K562 (cell line): ENCODE measurements around the gene INSYN2B. TPM values are rescaled to one million over a fixed set of nuclear protein-coding genes. Genes with fewer than 3 reads are reported as not detected.

ENCODE experiments used
- CBX8 ChIP-seq: fragments of 200-600 bp; sonication (generic); IDR thresholded peaks from 2 replicates; pipeline ENCODE4 v1.6.1; 2012; ENCODE audit warnings: borderline replicate concordance, mixed run types, low read depth, mild to moderate bottlenecking, moderate library complexity, mixed read lengths, low read length, control low read depth, inconsistent platforms; ENCODE audit not compliant: poor library complexity, severe bottlenecking; ENCODE audit errors: extremely low read depth
- TOE1 ChIP-seq, 2 experiments: fragments of 450-650 bp in 1 of 2; sonication (generic) in 1 of 2; formaldehyde crosslinking in 1 of 2; IDR thresholded peaks; 2 replicates each; pipeline versions ENCODE4 v1.7.1 to v1.8.0; 2016 to 2022; ENCODE audit warnings: borderline replicate concordance in 2 of 2, mild to moderate bottlenecking in 2 of 2, antibody characterized with exemption in 1 of 2, inconsistent platforms in 1 of 2, low read depth in 1 of 2, missing genetic modification reagents in 1 of 2, moderate library complexity in 1 of 2
- polyA plus RNA-seq, 8 experiments: library from polyadenylated mRNA; depleted of rRNA in 4 of 8; stranded (reverse) in 5 of 8; unstranded in 3 of 8; fragments of >200 nt; fragmentation: Nextera tagmentation in 2 of 8; fragmentation: Illumina TruSeq in 1 of 8; extraction: Ambion mirVana in 2 of 8; extraction: Trizol in 1 of 8; gene quantifications; 2 replicates each; pipeline versions ENCODE4 v1.2.1 to v1.2.3, GENCODE V29; 2011 to 2014; ENCODE audit warnings: inconsistent platforms in 1 of 8, missing spikeins in 1 of 8
- total RNA-seq, 7 experiments: library from RNA; depleted of rRNA in 6 of 7; stranded (reverse); fragments of >200 nt in 6 of 7; fragmentation: Illumina TruSeq in 2 of 7; extraction: Trizol in 2 of 7; gene quantifications; 2 replicates each; pipeline versions ENCODE4 v1.2.1 to v1.2.3, GENCODE V29; 2011 to 2021; ENCODE audit warnings: low replicate concordance in 1 of 7
- TF ChIP-seq, protein P1 (sequence below): fragments of 250-450 bp; sonication (Bioruptor Pico); IDR thresholded peaks from 2 replicates; pipeline ENCODE4 v1.4.0; 2020; ENCODE audit warnings: mild to moderate bottlenecking
- TF ChIP-seq, protein P2 (sequence below), 2 experiments: fragments of 450-650 bp; IDR thresholded peaks; 2 replicates each; pipeline ENCODE4 v1.6.1; 2016; ENCODE audit warnings: mild to moderate bottlenecking in 2 of 2, borderline replicate concordance in 1 of 2, low read depth in 1 of 2, moderate library complexity in 1 of 2
- TF ChIP-seq, protein P3 (sequence below): fragments of 450-650 bp; formaldehyde crosslinking; IDR thresholded peaks from 2 replicates; pipeline ENCODE4 v1.4.0; 2020; ENCODE audit warnings: mild to moderate bottlenecking

INSYN2B gene
- total and polyA plus RNA-seq, 9 of the 15 experiments (the other 6 are each of a cell fraction or from before 2014, with no cell fraction given) = not detected

DNA sequence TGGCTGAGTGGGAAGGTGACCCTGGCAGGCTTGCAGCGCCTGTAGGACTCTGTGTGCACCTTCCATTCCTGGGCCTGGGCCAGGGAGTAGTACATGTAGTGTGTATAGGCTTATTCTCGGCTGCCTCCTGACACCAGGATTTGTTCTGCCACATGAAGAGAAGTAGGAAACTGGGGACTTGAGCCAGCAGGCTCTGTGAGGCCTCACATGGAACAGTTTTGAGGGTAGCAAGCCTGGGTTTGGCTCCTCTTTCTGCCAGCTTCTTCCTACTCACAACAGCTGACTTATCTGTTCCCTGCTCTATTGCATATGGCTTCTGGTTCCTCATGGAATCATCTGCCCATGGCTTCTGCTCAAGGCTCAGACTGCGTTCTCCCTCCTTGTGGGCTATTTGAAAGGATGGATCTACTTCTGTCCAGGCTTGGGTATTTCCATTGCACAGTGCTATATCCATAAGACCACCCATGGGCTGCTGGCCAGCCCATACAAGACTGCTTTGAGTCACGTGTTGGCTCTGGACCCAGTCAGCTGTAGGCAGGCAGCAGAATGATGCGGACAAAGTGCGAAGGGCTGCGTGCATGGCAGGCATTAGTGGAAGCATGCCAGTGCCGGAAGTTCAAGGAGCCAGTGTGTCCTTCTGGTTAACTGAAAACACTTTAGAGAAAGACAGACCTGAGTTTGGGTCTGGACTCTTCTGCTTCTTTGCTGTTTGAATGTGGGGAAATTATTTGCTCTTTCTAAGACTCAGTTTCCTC lies 11.0 kb upstream of the INSYN2B start (continued):
- TF ChIP-seq CBX8 (no peak), TOE1 (IDR thresholded peaks at IDR 0.05; ENCODE audit: borderline replicate concordance) (no peak), TOE1 (CRISPR knock-in tag; IDR thresholded peaks at IDR 0.05; ENCODE audit: borderline replicate concordance, low read depth) (no peak)
- TF ChIP-seq, protein P1, sequence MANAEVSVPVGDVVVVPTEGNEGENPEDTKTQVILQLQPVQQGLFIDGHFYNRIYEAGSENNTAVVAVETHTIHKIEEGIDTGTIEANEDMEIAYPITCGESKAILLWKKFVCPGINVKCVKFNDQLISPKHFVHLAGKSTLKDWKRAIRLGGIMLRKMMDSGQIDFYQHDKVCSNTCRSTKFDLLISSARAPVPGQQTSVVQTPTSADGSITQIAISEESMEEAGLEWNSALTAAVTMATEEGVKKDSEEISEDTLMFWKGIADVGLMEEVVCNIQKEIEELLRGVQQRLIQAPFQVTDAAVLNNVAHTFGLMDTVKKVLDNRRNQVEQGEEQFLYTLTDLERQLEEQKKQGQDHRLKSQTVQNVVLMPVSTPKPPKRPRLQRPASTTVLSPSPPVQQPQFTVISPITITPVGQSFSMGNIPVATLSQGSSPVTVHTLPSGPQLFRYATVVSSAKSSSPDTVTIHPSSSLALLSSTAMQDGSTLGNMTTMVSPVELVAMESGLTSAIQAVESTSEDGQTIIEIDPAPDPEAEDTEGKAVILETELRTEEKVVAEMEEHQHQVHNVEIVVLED (CRISPR knock-in tag) = no peak
- TF ChIP-seq, protein P2, sequence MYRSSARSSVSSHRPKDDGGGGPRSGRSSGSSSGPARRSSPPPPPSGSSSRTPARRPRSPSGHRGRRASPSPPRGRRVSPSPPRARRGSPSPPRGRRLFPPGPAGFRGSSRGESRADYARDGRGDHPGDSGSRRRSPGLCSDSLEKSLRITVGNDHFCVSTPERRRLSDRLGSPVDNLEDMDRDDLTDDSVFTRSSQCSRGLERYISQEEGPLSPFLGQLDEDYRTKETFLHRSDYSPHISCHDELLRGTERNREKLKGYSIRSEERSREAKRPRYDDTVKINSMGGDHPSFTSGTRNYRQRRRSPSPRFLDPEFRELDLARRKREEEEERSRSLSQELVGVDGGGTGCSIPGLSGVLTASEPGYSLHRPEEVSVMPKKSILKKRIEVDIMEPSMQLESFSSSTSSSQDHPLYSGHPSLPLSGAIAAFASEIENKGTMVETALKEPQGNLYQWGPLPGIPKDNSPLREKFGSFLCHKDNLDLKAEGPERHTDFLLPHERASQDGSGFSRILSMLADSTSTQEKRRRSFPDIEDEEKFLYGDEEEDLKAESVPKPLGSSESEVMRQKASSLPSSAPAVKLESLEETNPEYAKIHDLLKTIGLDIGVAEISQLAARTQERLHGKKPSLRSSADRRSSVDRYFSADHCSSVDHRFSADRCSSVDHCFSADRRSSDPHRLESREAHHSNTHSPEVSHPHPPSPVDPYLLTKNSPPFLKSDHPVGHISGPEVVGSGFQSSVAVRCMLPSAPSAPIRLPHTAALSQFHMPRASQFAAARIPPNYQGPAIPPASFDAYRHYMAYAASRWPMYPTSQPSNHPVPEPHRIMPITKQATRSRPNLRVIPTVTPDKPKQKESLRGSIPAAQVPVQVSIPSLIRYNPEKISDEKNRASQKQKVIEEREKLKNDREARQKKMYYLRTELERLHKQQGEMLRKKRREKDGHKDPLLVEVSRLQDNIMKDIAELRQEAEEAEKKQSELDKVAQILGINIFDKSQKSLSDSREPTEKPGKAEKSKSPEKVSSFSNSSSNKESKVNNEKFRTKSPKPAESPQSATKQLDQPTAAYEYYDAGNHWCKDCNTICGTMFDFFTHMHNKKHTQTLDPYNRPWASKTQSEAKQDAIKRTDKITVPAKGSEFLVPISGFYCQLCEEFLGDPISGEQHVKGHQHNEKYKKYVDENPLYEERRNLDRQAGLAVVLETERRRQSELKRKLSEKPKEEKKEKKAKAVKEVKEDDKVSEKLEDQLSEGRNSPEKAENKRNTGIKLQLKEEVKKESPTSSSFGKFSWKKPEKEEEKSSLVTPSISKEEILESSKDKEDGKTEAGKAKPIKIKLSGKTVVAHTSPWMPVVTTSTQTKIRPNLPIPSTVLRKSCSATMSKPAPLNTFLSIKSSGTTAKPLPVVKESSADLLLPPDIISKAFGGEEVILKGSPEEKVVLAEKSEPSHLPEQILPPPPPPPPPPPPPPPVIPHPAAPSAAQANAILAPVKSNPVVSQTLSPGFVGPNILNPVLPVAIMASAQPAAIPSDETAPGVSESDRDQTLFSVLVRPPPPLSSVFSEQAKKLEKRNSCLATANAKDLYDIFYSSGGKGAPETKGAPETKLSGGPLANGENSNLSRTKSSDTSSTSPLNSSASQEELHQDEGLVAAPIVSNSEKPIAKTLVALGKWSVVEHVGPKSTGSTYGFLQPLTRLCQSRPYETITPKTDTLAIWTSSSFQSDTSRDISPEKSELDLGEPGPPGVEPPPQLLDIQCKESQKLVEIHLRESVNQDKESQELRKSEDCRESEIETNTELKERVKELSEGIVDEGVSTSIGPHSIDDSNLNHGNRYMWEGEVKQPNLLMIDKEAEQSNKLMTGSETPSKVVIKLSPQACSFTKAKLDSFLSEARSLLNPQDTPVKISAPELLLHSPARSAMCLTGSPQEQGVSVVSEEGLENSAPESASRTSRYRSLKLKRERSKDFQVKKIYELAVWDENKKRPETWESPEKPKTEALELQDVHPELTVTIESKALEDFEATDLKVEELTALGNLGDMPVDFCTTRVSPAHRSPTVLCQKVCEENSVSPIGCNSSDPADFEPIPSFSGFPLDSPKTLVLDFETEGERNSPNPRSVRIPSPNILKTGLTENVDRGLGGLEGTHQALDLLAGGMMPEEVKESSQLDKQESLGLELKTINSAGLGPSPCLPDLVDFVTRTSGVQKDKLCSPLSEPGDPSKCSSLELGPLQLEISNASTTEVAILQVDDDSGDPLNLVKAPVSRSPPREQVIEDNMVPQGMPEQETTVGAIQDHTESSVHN (IDR thresholded peaks at IDR 0.05; ENCODE audit: borderline replicate concordance in 1 of 2, low read depth in 1 of 2) = no peak
- TF ChIP-seq, protein P3, sequence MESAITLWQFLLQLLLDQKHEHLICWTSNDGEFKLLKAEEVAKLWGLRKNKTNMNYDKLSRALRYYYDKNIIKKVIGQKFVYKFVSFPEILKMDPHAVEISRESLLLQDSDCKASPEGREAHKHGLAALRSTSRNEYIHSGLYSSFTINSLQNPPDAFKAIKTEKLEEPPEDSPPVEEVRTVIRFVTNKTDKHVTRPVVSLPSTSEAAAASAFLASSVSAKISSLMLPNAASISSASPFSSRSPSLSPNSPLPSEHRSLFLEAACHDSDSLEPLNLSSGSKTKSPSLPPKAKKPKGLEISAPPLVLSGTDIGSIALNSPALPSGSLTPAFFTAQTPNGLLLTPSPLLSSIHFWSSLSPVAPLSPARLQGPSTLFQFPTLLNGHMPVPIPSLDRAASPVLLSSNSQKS = no peak
